PC-9 (cell line): ENCODE measurements around the gene CLCN6.

Source experiments
- CTCF ChIP-seq: fragments of 200-600 bp; sonication (generic); conservative IDR thresholded peaks from 2 replicates; pipeline ENCODE4 v1.6.1; 2017; ENCODE audit warnings: mixed run types, antibody characterized with exemption, mild to moderate bottlenecking, moderate library complexity
- EZH2 ChIP-seq: fragments of 200-600 bp; sonication (generic); IDR thresholded peaks from 2 replicates; pipeline ENCODE4 v1.8.0; 2017; ENCODE audit warnings: antibody characterized with exemption, low read depth

GRCh38 chr1:11800391-11800755 is 5.6 kb upstream of the CLCN6 start:
- TF ChIP-seq EZH2 (no peak), CTCF (no peak)
